HG02571 (cell line): Measurements from ENCODE around the gene SCD5.

Source experiments
- ATAC-seq: cut with Tn5 transposase; IDR thresholded peaks from one replicate; pipeline ENCODE4 v1.9.1; 2021; ENCODE audit warnings: mild to moderate bottlenecking, moderate library complexity; ENCODE audit not compliant: unreplicated experiment

SCD5 gene

GRCh38 chr4:82696117-82696860, 102.3 kb downstream of the SCD5 start:
- ATAC-seq: no peak

- ATAC-seq: no peak
Observed at GRCh38 chr4:82694892-82695291, 103.7 kb downstream of the SCD5 start.

- no peak for ATAC-seq
Observed at GRCh38 chr4:82694046-82694445, 104.5 kb downstream of the SCD5 start.

GRCh38 chr4:82692101-82692780, 106.4 kb downstream of the SCD5 start:
- no peak for ATAC-seq

GRCh38 chr4:82691431-82691830, 107.2 kb downstream of the SCD5 start:
- no peak for ATAC-seq

- ATAC-seq: no peak
Observed at GRCh38 chr4:82688091-82688795, 110.4 kb downstream of the SCD5 start.

- no peak for ATAC-seq
Observed at GRCh38 chr4:82687531-82687930, 111.1 kb downstream of the SCD5 start.

GRCh38 chr4:82681754-82682153, 116.8 kb downstream of the SCD5 start:
- ATAC-seq: no peak

- no peak for ATAC-seq
Observed at GRCh38 chr4:82680834-82681233, 117.8 kb downstream of the SCD5 start.

- ATAC-seq: no peak
Observed at GRCh38 chr4:82679531-82679930, 119.1 kb downstream of the SCD5 start.

GRCh38 chr4:82678051-82678450, 120.5 kb downstream of the SCD5 start:
- no peak for ATAC-seq

- no peak for ATAC-seq
Observed at GRCh38 chr4:82677327-82677726, 121.3 kb downstream of the SCD5 start.

GRCh38 chr4:82667761-82668480, 130.7 kb downstream of the SCD5 start:
- no peak for ATAC-seq

GRCh38 chr4:82666970-82667665, 131.5 kb downstream of the SCD5 start:
- no peak for ATAC-seq

GRCh38 chr4:82661181-82661992, 137.2 kb downstream of the SCD5 start:
- ATAC-seq: no peak

- ATAC-seq: no peak
Observed at GRCh38 chr4:82652062-82652461, 146.5 kb downstream of the SCD5 start.

- ATAC-seq: no peak
Observed at GRCh38 chr4:82650868-82651267, 147.7 kb downstream of the SCD5 start.

- ATAC-seq: no peak
Observed at GRCh38 chr4:82648356-82648755, 150.2 kb downstream of the SCD5 start.

GRCh38 chr4:82645936-82646565, 152.5 kb downstream of the SCD5 start:
- ATAC-seq: no peak
